Loucy (cell line): Measurements from ENCODE around the gene CHN2.
A peak's percentile ranks its signal among the peaks of the same experiment; 100 is the strongest.

Experiments
- H2AFZ ChIP-seq: fragments of 200-600 bp; sonication (generic); 2 replicates; pipeline ENCODE4 v1.6.0; 2016; ENCODE audit warnings: antibody characterized with exemption, mild to moderate bottlenecking, low read length, moderate library complexity
- H3F3A ChIP-seq: fragments of 200-600 bp; 2 replicates; pipeline ENCODE4 v1.6.0; 2016; ENCODE audit warnings: antibody characterized with exemption, low read depth, mild to moderate bottlenecking
- H3K27me3 ChIP-seq: fragments of 200-600 bp; sonication (generic); 2 replicates; pipeline ENCODE4 v1.6.1; 2014; ENCODE audit warnings: low read length, mild to moderate bottlenecking; ENCODE audit not compliant: insufficient read depth, poor library complexity, severe bottlenecking
- H3K36me3 ChIP-seq: fragments of 200-600 bp; sonication (generic); 2 replicates; pipeline ENCODE4 v1.6.1; 2016; ENCODE audit warnings: low read length; ENCODE audit not compliant: insufficient read depth
- H3K4me1 ChIP-seq: fragments of 200-600 bp; sonication (generic); 2 replicates; pipeline ENCODE4 v1.5.1; 2014; ENCODE audit warnings: low read length, mild to moderate bottlenecking; ENCODE audit not compliant: insufficient read depth, poor library complexity, severe bottlenecking
- H3K4me2 ChIP-seq: fragments of 200-600 bp; sonication (generic); 2 replicates; pipeline ENCODE4 v1.6.0; 2014; ENCODE audit warnings: antibody characterized with exemption, low read length, low read depth, mild to moderate bottlenecking; ENCODE audit not compliant: poor library complexity, severe bottlenecking
- H3K4me3 ChIP-seq: fragments of 200-600 bp; sonication (generic); 2 replicates; pipeline ENCODE4 v1.5.1; 2014; ENCODE audit warnings: low read length, mild to moderate bottlenecking, mixed read lengths; ENCODE audit not compliant: poor library complexity, severe bottlenecking
- H3K79me2 ChIP-seq: fragments of 200-600 bp; sonication (generic); 2 replicates; pipeline ENCODE4 v1.6.1; 2014; ENCODE audit warnings: low read length; ENCODE audit not compliant: insufficient read depth
- H3K9ac ChIP-seq: fragments of 200-600 bp; sonication (generic); 2 replicates; pipeline ENCODE4 v1.6.0; 2014; ENCODE audit warnings: mild to moderate bottlenecking, low read depth, low read length, moderate library complexity; ENCODE audit not compliant: poor library complexity, severe bottlenecking
- H3K9me2 ChIP-seq: fragments of 200-600 bp; sonication (generic); replicated peaks from 2 replicates; pipeline ENCODE4 v1.6.1; 2016; ENCODE audit warnings: low read depth, low read length, mixed read lengths
- H3K9me3 ChIP-seq: fragments of 200-600 bp; sonication (generic); 2 replicates; pipeline ENCODE4 v1.6.1; 2014; ENCODE audit warnings: mild to moderate bottlenecking, antibody characterized with exemption, low read length, low read depth; ENCODE audit not compliant: insufficient read depth
- H4K20me1 ChIP-seq: fragments of 200-600 bp; sonication (generic); 2 replicates; pipeline ENCODE4 v1.6.0; 2014; ENCODE audit warnings: antibody characterized with exemption, low read length, mild to moderate bottlenecking; ENCODE audit not compliant: insufficient read depth, poor library complexity, severe bottlenecking
- CTCF ChIP-seq: fragments of 200-600 bp; sonication (generic); conservative IDR thresholded peaks from 2 replicates; pipeline ENCODE4 v1.5.1; 2014; ENCODE audit warnings: mild to moderate bottlenecking, antibody characterized with exemption, low read length
- EZH2phosphoT487 ChIP-seq: fragments of 200-600 bp; IDR thresholded peaks from 2 replicates; pipeline ENCODE4 v1.6.1; 2018; ENCODE audit warnings: antibody characterized with exemption, mild to moderate bottlenecking, moderate library complexity, borderline replicate concordance

Gene CHN2

GRCh38 chr7:29265208-29265923 is 70.8 kb downstream of the CHN2 start:
- Histone ChIP-seq H3F3A (no peaks in the 10 kb centered on the region; the same call in 1 of the 2 replicates), H2AFZ (no peak overlapping the region), H3K79me2 (0 out of 2 replicates have a peak, but pooled peaks cover 3% of the 10 kb centered on the region), H4K20me1 (no peaks in the 10 kb centered on the region), H3K4me1 (peaks cover 34% of the 10 kb centered on the region), H3K9me3 (no peaks in the 10 kb centered on the region), H3K9me2 (no peaks in the 10 kb centered on the region), H3K9ac (no peak overlapping the region), H3K36me3 (no peaks in the 10 kb centered on the region; the same call in 1 of the 2 replicates), H3K27me3 (no peaks in the 10 kb centered on the region), H3K4me2 (peak overlapping the region; percentile 12), H3K4me3 (no peak overlapping the region)
- TF ChIP-seq EZH2phosphoT487 (no peak), CTCF (no peak)

GRCh38 chr7:29269935-29270334 is 75.4 kb downstream of the CHN2 start:
- Histone ChIP-seq H3K4me2 (no peak overlapping the region), H3K9ac (no peak overlapping the region), H3K79me2 (peaks cover 29% of the 10 kb centered on the region; the same call in 1 of the 2 replicates), H3K27me3 (no peaks in the 10 kb centered on the region), H3K9me2 (no peaks in the 10 kb centered on the region), H3K4me3 (no peak overlapping the region), H2AFZ (no peak overlapping the region), H3K9me3 (no peaks in the 10 kb centered on the region), H3F3A (no peaks in the 10 kb centered on the region), H4K20me1 (no peaks in the 10 kb centered on the region), H3K4me1 (peaks cover 65% of the 10 kb centered on the region), H3K36me3 (no peaks in the 10 kb centered on the region)
- TF ChIP-seq CTCF (no peak), EZH2phosphoT487 (no peak)

GRCh38 chr7:29270594-29271318 is 76.2 kb downstream of the CHN2 start:
- H4K20me1 ChIP-seq, result no peaks in the 10 kb centered on the region
- peaks cover 29% of the 10 kb centered on the region; the same call in 1 of the 2 replicates for H3K79me2 ChIP-seq
- no peaks in the 10 kb centered on the region for H3K9me3 ChIP-seq
- H3K36me3 ChIP-seq, result no peaks in the 10 kb centered on the region
- H3K9ac ChIP-seq, result peak overlapping the region; percentile 47
- no peak for TF ChIP-seq EZH2phosphoT487
- TF ChIP-seq CTCF, result no peak
- no peaks in the 10 kb centered on the region for H3K27me3 ChIP-seq
- H3K4me2 ChIP-seq, result peak overlapping the region; percentile 53
- H2AFZ ChIP-seq, result 0 out of 2 replicates have a peak overlapping the region, but pooled peaks have one; percentile 39
- peak overlapping the region; percentile 18 for H3K4me3 ChIP-seq
- no peaks in the 10 kb centered on the region for H3F3A ChIP-seq
- H3K9me2 ChIP-seq, result no peaks in the 10 kb centered on the region
- peaks cover 64% of the 10 kb centered on the region for H3K4me1 ChIP-seq
